GM12878 (cell line): Measurements from ENCODE around the gene MYO18B. TPM values are rescaled to one million over a fixed set of nuclear protein-coding genes. Genes with fewer than 3 reads are reported as not detected.

ENCODE experiments used
- ATAC-seq: fragments of 200-7000 bp; cut with Tn5 transposase; 3 replicates; pipeline ENCODE4 v1.9.1; 2020; ENCODE audit warnings: mild to moderate bottlenecking, moderate library complexity
- BruUV-seq: library from RNA; stranded (reverse); fragments of 400-500 nt; replicated peaks from 2 replicates; lab custom pipeline; 2021; lab: Mats Ljungman, UMichigan
- CTCF ChIA-PET: fragments of 300-600 bp; sonication (Branson Sonifier 250); formaldehyde crosslinking; extraction: SDS; loops from one replicate; lab custom pipeline; 2021; ENCODE audit warnings: inconsistent platforms; lab: Yijun Ruan, JAX
- POLR2A ChIA-PET: fragments of 350-600 bp; formaldehyde crosslinking; extraction: SDS; loops from one replicate; lab custom pipeline; 2021; ENCODE audit warnings: inconsistent platforms; lab: Charles Lee
- RAD21 ChIA-PET: fragments of 300-600 bp; sonication (Branson Sonifier 250); formaldehyde crosslinking; loops from one replicate; lab custom pipeline; 2023; ENCODE audit warnings: antibody characterized with exemption; ENCODE audit not compliant: unreplicated experiment; lab: Charles Lee
- SMC1A ChIA-PET: fragments of 300-600 bp; sonication (Branson Sonifier 250); formaldehyde crosslinking; loops from one replicate; lab custom pipeline; 2023; ENCODE audit not compliant: unreplicated experiment, uncharacterized antibody; lab: Charles Lee
- DNase-seq: peaks from one replicate; pipeline ENCODE4 v3.0.0-alpha.2; 2011; ENCODE audit warnings: low read depth, low spot score
- FAIRE-seq: peaks from 3 replicates; lab custom pipeline; 2011; peaks lifted over from hg19 to GRCh38; lab: Jason Lieb, UNC
- H2AFZ ChIP-seq: 2 replicates; pipeline ENCODE4 v1.6.0; 2011; ENCODE audit warnings: low read depth, low read length, control low read depth; ENCODE audit not compliant: control insufficient read depth
- H3K27ac ChIP-seq: 2 replicates; pipeline ENCODE4 v1.5.1; 2011; ENCODE audit warnings: control low read depth; ENCODE audit not compliant: control insufficient read depth, insufficient read depth
- H3K27me3 ChIP-seq, 2 experiments: replicated peaks in 1 of 2; 2 replicates each; pipeline versions ENCODE4 v1.6.0 to v1.6.1; 2011; ENCODE audit warnings: low read length in 1 of 2; ENCODE audit not compliant: control insufficient read depth in 2 of 2, insufficient read depth in 2 of 2
- H3K36me3 ChIP-seq, 2 experiments: 2 replicates each; pipeline ENCODE4 v1.5.1; 2011; ENCODE audit warnings: low read length in 1 of 2; ENCODE audit not compliant: control insufficient read depth in 2 of 2, insufficient read depth in 2 of 2
- H3K4me1 ChIP-seq: 2 replicates; pipeline ENCODE4 v1.6.1; 2011; ENCODE audit warnings: mild to moderate bottlenecking, low read length, moderate library complexity, mixed read lengths; ENCODE audit not compliant: control insufficient read depth, insufficient read depth
- H3K4me2 ChIP-seq: 2 replicates; pipeline ENCODE4 v1.6.0; 2011; ENCODE audit warnings: control low read depth; ENCODE audit not compliant: control insufficient read depth, insufficient read depth
- H3K4me3 ChIP-seq: fragments of 200-600 bp; sonication (generic); 2 replicates; pipeline ENCODE4 v1.5.1; 2016
- H3K79me2 ChIP-seq: 2 replicates; pipeline ENCODE4 v1.6.0; 2011; ENCODE audit warnings: low read length; ENCODE audit not compliant: control insufficient read depth, insufficient read depth
- H3K9ac ChIP-seq: 2 replicates; pipeline ENCODE4 v1.8.0; 2011; ENCODE audit warnings: low read length, control low read depth, mixed read lengths; ENCODE audit not compliant: control insufficient read depth, insufficient read depth
- H3K9me3 ChIP-seq: replicated peaks from 3 replicates; pipeline ENCODE4 v1.5.1; 2011; ENCODE audit warnings: mild to moderate bottlenecking, low read length; ENCODE audit not compliant: control insufficient read depth, insufficient read depth
- H4K20me1 ChIP-seq: 2 replicates; pipeline ENCODE4 v1.6.0; 2011; ENCODE audit not compliant: control insufficient read depth, insufficient read depth
- BCLAF1 ChIP-seq: fragments of 450-650 bp; IDR thresholded peaks from 2 replicates; pipeline ENCODE4 v1.6.1; 2017; ENCODE audit warnings: antibody characterized with exemption, mild to moderate bottlenecking, moderate library complexity
- BRCA1 ChIP-seq: IDR thresholded peaks from 2 replicates; pipeline ENCODE4 v1.6.1; 2011; ENCODE audit warnings: low read depth, low read length, improper control_type of control experiment
- CHD4 ChIP-seq: fragments of 200-600 bp; sonication (generic); IDR thresholded peaks from 2 replicates; pipeline ENCODE4 v1.6.1; 2016; ENCODE audit warnings: mild to moderate bottlenecking
- DPF2 ChIP-seq: fragments of 450-650 bp; IDR thresholded peaks from 2 replicates; pipeline ENCODE4 v1.6.1; 2017; ENCODE audit warnings: mild to moderate bottlenecking
- EGR1 ChIP-seq, 2 experiments: IDR thresholded peaks; 1 replicate in 1 of 2; 2 replicates in 1 of 2; pipeline ENCODE4 v1.6.1; 2011 to 2012; ENCODE audit warnings: low read depth in 2 of 2, low read length in 2 of 2, borderline replicate concordance in 1 of 2, mild to moderate bottlenecking in 1 of 2, moderate library complexity in 1 of 2
- FOXM1 ChIP-seq: IDR thresholded peaks from 2 replicates; pipeline ENCODE4 v1.6.1; 2012; ENCODE audit warnings: low read depth, mild to moderate bottlenecking, inconsistent platforms, low read length, moderate library complexity
- HCFC1 ChIP-seq: fragments of 150-350 bp; IDR thresholded peaks from 2 replicates; pipeline ENCODE4 v1.6.1; 2014; ENCODE audit warnings: low read length
- HDAC2 ChIP-seq: fragments of 200-600 bp; sonication (generic); IDR thresholded peaks from 2 replicates; pipeline ENCODE4 v1.6.1; 2017
- LARP7 ChIP-seq: fragments of 450-650 bp; IDR thresholded peaks from 2 replicates; pipeline ENCODE4 v1.6.1; 2017; ENCODE audit warnings: mild to moderate bottlenecking
- NFXL1 ChIP-seq: fragments of 450-650 bp; IDR thresholded peaks from 2 replicates; pipeline ENCODE4 v1.6.1; 2017; ENCODE audit warnings: antibody characterized with exemption, mild to moderate bottlenecking, borderline replicate concordance
- RELA ChIP-seq: fragments of 450-650 bp; IDR thresholded peaks from 2 replicates; pipeline ENCODE4 v1.8.0; 2014; ENCODE audit warnings: borderline replicate concordance; ENCODE audit not compliant: partially characterized antibody
- RUNX3 ChIP-seq: IDR thresholded peaks from 2 replicates; pipeline ENCODE4 v1.6.1; 2012; ENCODE audit warnings: low read length, inconsistent platforms
- SPI1 ChIP-seq: IDR thresholded peaks from 2 replicates; pipeline ENCODE4 v1.6.1; 2011; ENCODE audit warnings: low read depth, mild to moderate bottlenecking, low read length, moderate library complexity, borderline replicate concordance; ENCODE audit not compliant: insufficient read depth
- SREBF1 ChIP-seq: IDR thresholded peaks from 2 replicates; pipeline ENCODE4 v1.6.1; 2012; ENCODE audit warnings: mild to moderate bottlenecking, low read length
- SRF ChIP-seq, 2 experiments: IDR thresholded peaks; 2 replicates each; pipeline ENCODE4 v1.6.1; 2011; ENCODE audit warnings: low read depth in 2 of 2, low read length in 2 of 2, mild to moderate bottlenecking in 1 of 2, moderate library complexity in 1 of 2
- SUPT20H ChIP-seq: IDR thresholded peaks from 2 replicates; pipeline ENCODE4 v1.6.1; 2011; ENCODE audit warnings: low read depth, mild to moderate bottlenecking, low read length, moderate library complexity, borderline replicate concordance; ENCODE audit not compliant: control insufficient read depth
- TCF12 ChIP-seq: IDR thresholded peaks from 2 replicates; pipeline ENCODE4 v1.6.1; 2011; ENCODE audit warnings: low read depth, mild to moderate bottlenecking, low read length
- ZBED1 ChIP-seq: IDR thresholded peaks from 2 replicates; pipeline ENCODE4 v1.6.1; 2016; ENCODE audit warnings: borderline replicate concordance
- ZNF687 ChIP-seq: fragments of 450-650 bp; IDR thresholded peaks from 2 replicates; pipeline ENCODE4 v1.6.1; 2017; ENCODE audit warnings: mild to moderate bottlenecking, moderate library complexity
- WGBS: methylation state at CpG from one replicate; pipeline ENCODE4 v1.1.6; 2016; ENCODE audit warnings: low lambda C conversion rate; ENCODE audit not compliant: insufficient replicate concordance, insufficient coverage; ENCODE audit errors: missing lambda C conversion rate; 5-methylcytosine and 5-hydroxymethylcytosine counted together
- in situ Hi-C: fragments of 300-500 bp; cut with MboI; formaldehyde crosslinking; loops from 9 replicates; pipeline ENCODE4 v1.14.3; 2018; ENCODE audit warnings: mixed read lengths
- intact Hi-C: fragments of 100-400 bp; cut with micrococcal nuclease; formaldehyde crosslinking; loops from one replicate; pipeline ENCODE4 v1.14.2; 2022; ENCODE audit not compliant: unreplicated experiment
- polyA plus RNA-seq, 11 experiments: library from polyadenylated mRNA; depleted of rRNA in 4 of 11; unstranded in 6 of 11; stranded (reverse) in 5 of 11; fragments of >200 nt; fragmentation: Nextera tagmentation in 4 of 11; fragmentation: Illumina TruSeq in 1 of 11; extraction: Ambion mirVana in 4 of 11; extraction: Trizol in 1 of 11; gene quantifications; 1 replicate in 1 of 11; 2 replicates in 10 of 11; pipeline versions ENCODE4 v1.2.1 to v1.2.3, GENCODE V29; 2011 to 2016; ENCODE audit warnings: inconsistent platforms in 2 of 11, missing spikeins in 2 of 11, low read depth in 1 of 11
- total RNA-seq, 4 experiments: library from RNA; depleted of rRNA in 3 of 4; stranded (reverse); fragments of >200 nt in 3 of 4; fragmentation: Illumina TruSeq in 1 of 4; extraction: Trizol in 1 of 4; gene quantifications; 2 replicates each; pipeline versions ENCODE4 v1.2.1 to v1.2.3, GENCODE V29; 2013 to 2021

The MYO18B gene
- total and polyA plus RNA-seq, 10 of the 15 experiments (the other 5 are each of a cell fraction or from before 2014, with no cell fraction given) = 0.05 to 2.1 (median 0.51) TPM; not detected in 1

GRCh38 chr22:25876871-25877270, 134.9 kb downstream of the MYO18B start:
- no peak for DNase-seq
- intact Hi-C loops = no loop called here
- SMC1A ChIA-PET = no interaction called here
- POLR2A ChIA-PET = no interaction called here
- no peak overlapping the region for H3K27ac ChIP-seq
- no peak overlapping the region for H3K4me3 ChIP-seq
- no peaks in the 10 kb centered on the region; a peak in 1 of 4 replicates for H3K27me3 ChIP-seq
- WGBS = 52% methylated on average over 4 of the region's 4 CpGs
- BruUV-seq = no TSS peak
- CTCF ChIA-PET = no interaction called here
- no peak for ATAC-seq
- RAD21 ChIA-PET = no interaction called here
- in situ Hi-C loops = loop anchor here (10.0 kb wide), 1 partner anchor 458 kb away; no protein-coding TSS in a partner anchor
- no peaks in the 10 kb centered on the region for H3K79me2 ChIP-seq
- FAIRE-seq = no peak
- no peaks in the 10 kb centered on the region for H4K20me1 ChIP-seq
- no peak overlapping the region for H3K9ac ChIP-seq
- TF ChIP-seq BRCA1 = no peak
- TF ChIP-seq SUPT20H = no peak
- TF ChIP-seq HCFC1 = no peak
- TF ChIP-seq SRF (IDR thresholded peaks at IDR 0.05; ENCODE audit: low read depth in 2 of 2, low read length in 2 of 2) = no peak
- TF ChIP-seq EGR1 (IDR thresholded peaks at IDR 0.05; ENCODE audit: borderline replicate concordance in 1 of 2, low read depth in 2 of 2, low read length in 2 of 2) = no peak
- no peak for TF ChIP-seq LARP7
- no peak for TF ChIP-seq ZNF687
- no peak for TF ChIP-seq FOXM1
- TF ChIP-seq HDAC2 = no peak
- TF ChIP-seq CHD4 = no peak
- TF ChIP-seq RELA = no peak
- no peak for TF ChIP-seq DPF2
- no peak for TF ChIP-seq SPI1
- TF ChIP-seq NFXL1 = no peak
- TF ChIP-seq ZBED1 = no peak
- TF ChIP-seq BCLAF1 = no peak
- no peak for TF ChIP-seq RUNX3
- TF ChIP-seq TCF12 = no peak
- no peak for TF ChIP-seq SREBF1
- TF ChIP-seq, all 136 proteins: peak for 0
- H3K9me3 ChIP-seq = no peaks in the 10 kb centered on the region
- no peak overlapping the region for H2AFZ ChIP-seq
- H3K4me2 ChIP-seq = no peak overlapping the region
- H3K4me1 ChIP-seq = no peaks in the 10 kb centered on the region
- no peaks in the 10 kb centered on the region for H3K36me3 ChIP-seq
